H1 (cell line): ENCODE data around the gene CHAC1. TPM values are rescaled to one million over a fixed set of nuclear protein-coding genes. Genes with fewer than 3 reads are reported as not detected.

Source experiments
- CTCF ChIA-PET: fragments of 300-600 bp; sonication (Branson Sonifier 250); formaldehyde crosslinking; loops from one replicate; lab custom pipeline; 2021; ENCODE audit not compliant: partially characterized antibody; lab: Charles Lee
- POLR2A ChIA-PET: fragments of 300-600 bp; sonication (Branson Sonifier 250); formaldehyde crosslinking; loops from one replicate; lab custom pipeline; 2021; ENCODE audit warnings: inconsistent platforms; ENCODE audit not compliant: partially characterized antibody; lab: Charles Lee
- DNase-seq, 2 experiments: peaks; one replicate each; pipeline versions ENCODE4 v3.0.0 to v3.0.0-alpha.2; 2010 to 2022; ENCODE audit warnings: low spot score in 2 of 2, low read depth in 1 of 2, mixed read lengths in 1 of 2
- FAIRE-seq: peaks from 2 replicates; lab custom pipeline; 2011; peaks lifted over from hg19 to GRCh38; lab: Jason Lieb, UNC
- H2AFZ ChIP-seq: 2 replicates; pipeline ENCODE4 v1.8.1; 2012; ENCODE audit warnings: low read length, inconsistent platforms
- H2AK5ac ChIP-seq: 2 replicates; pipeline ENCODE4 v1.6.1; 2013; ENCODE audit warnings: low read depth, low read length
- H2BK120ac ChIP-seq: replicated peaks from 2 replicates; pipeline ENCODE3; 2013; ENCODE audit warnings: low read depth, low read length, inconsistent platforms
- H2BK12ac ChIP-seq: 2 replicates; pipeline ENCODE4 v1.6.1; 2013; ENCODE audit warnings: low read depth, low read length
- H2BK15ac ChIP-seq: 2 replicates; pipeline ENCODE4 v1.6.1; 2013; ENCODE audit warnings: low read length
- H2BK20ac ChIP-seq: 2 replicates; pipeline ENCODE4 v1.6.1; 2013; ENCODE audit warnings: low read length
- H2BK5ac ChIP-seq: 2 replicates; pipeline ENCODE4 v1.6.1; 2013; ENCODE audit warnings: low read depth, low read length
- H3K14ac ChIP-seq: 2 replicates; pipeline ENCODE4 v1.6.1; 2013; ENCODE audit warnings: inconsistent platforms; ENCODE audit not compliant: insufficient read length
- H3K18ac ChIP-seq: 2 replicates; pipeline ENCODE4 v1.6.1; 2013; ENCODE audit warnings: low read length; ENCODE audit errors: extremely low read depth
- H3K23ac ChIP-seq: 2 replicates; pipeline ENCODE4 v1.6.1; 2013; ENCODE audit warnings: inconsistent platforms; ENCODE audit not compliant: insufficient read length
- H3K23me2 ChIP-seq: 2 replicates; pipeline ENCODE4 v1.6.1; 2013; ENCODE audit warnings: low read depth, low read length
- H3K27ac ChIP-seq: 2 replicates; pipeline ENCODE4 v1.6.1; 2011; ENCODE audit warnings: low read depth, low read length, inconsistent platforms
- H3K27me3 ChIP-seq, 4 experiments: replicated peaks in 1 of 4; 1 replicate in 1 of 4; 2 replicates in 3 of 4; pipeline versions ENCODE4 v1.6.1 to v1.8.1; 2011 to 2013; ENCODE audit warnings: low read length in 3 of 4, mild to moderate bottlenecking in 3 of 4, inconsistent platforms in 2 of 4, mixed read lengths in 2 of 4, moderate library complexity in 1 of 4; ENCODE audit not compliant: control insufficient read depth in 3 of 4, insufficient read depth in 3 of 4; ENCODE audit errors: extremely low read depth in 1 of 4
- H3K36me3 ChIP-seq, 4 experiments: 2 replicates each; pipeline versions ENCODE4 v1.6.1 to v1.8.1; 2011 to 2013; ENCODE audit warnings: mild to moderate bottlenecking in 4 of 4, low read length in 3 of 4, moderate library complexity in 2 of 4, control low read depth in 1 of 4, inconsistent platforms in 1 of 4; ENCODE audit not compliant: insufficient read depth in 4 of 4, control insufficient read depth in 2 of 4
- H3K4ac ChIP-seq: replicated peaks from 2 replicates; pipeline ENCODE3; 2013; ENCODE audit warnings: low read length, low read depth, mixed read lengths, inconsistent platforms; ENCODE audit not compliant: insufficient read length
- H3K4me1 ChIP-seq, 4 experiments: replicated peaks in 1 of 4; 1 replicate in 1 of 4; 2 replicates in 3 of 4; pipeline versions ENCODE4 v1.6.1 to v1.8.1; 2011 to 2013; ENCODE audit warnings: low read length in 3 of 4, inconsistent platforms in 2 of 4, mixed read lengths in 1 of 4; ENCODE audit not compliant: insufficient read depth in 4 of 4, control insufficient read depth in 3 of 4
- H3K4me2 ChIP-seq, 2 experiments: 2 replicates each; pipeline versions ENCODE4 v1.6.1 to v1.8.1; 2011 to 2013; ENCODE audit warnings: low read depth in 2 of 2, low read length in 2 of 2, control low read depth in 1 of 2, inconsistent platforms in 1 of 2, mild to moderate bottlenecking in 1 of 2; ENCODE audit not compliant: insufficient read depth in 1 of 2
- H3K4me3 ChIP-seq, 4 experiments: fragments of 200-600, 300-600 bp in 1 of 4; sonication (generic), shearing (Covaris generic), sonication (Bioruptor Twin) in 1 of 4; 2 replicates each; pipeline versions ENCODE4 v1.5.1 to v1.8.1; 2011 to 2016; ENCODE audit warnings: low read length in 4 of 4, low read depth in 3 of 4, control low read depth in 2 of 4, inconsistent platforms in 2 of 4, mild to moderate bottlenecking in 2 of 4, mixed read lengths in 1 of 4, moderate library complexity in 1 of 4; ENCODE audit not compliant: insufficient read depth in 2 of 4; ENCODE audit errors: extremely low read depth in 1 of 4
- H3K56ac ChIP-seq: replicated peaks from 2 replicates; pipeline ENCODE3; 2013; ENCODE audit warnings: low read depth, mild to moderate bottlenecking, mixed read lengths, low read length, inconsistent platforms; ENCODE audit not compliant: insufficient read length
- H3K79me1 ChIP-seq: 2 replicates; pipeline ENCODE4 v1.6.1; 2013; ENCODE audit warnings: low read depth, low read length, control low read depth
- H3K79me2 ChIP-seq, 2 experiments: 2 replicates each; pipeline versions ENCODE4 v1.6.1 to v1.8.1; 2012 to 2013; ENCODE audit warnings: low read length in 2 of 2, mild to moderate bottlenecking in 2 of 2, inconsistent platforms in 1 of 2; ENCODE audit not compliant: insufficient read depth in 2 of 2, control insufficient read depth in 1 of 2
- H3K9ac ChIP-seq, 4 experiments: replicated peaks in 1 of 4; 1 replicate in 1 of 4; 2 replicates in 3 of 4; pipeline versions ENCODE4 v1.6.1 to v1.8.1; 2011 to 2013; ENCODE audit warnings: low read depth in 3 of 4, low read length in 3 of 4, control low read depth in 2 of 4, mild to moderate bottlenecking in 2 of 4, moderate library complexity in 2 of 4, inconsistent platforms in 1 of 4; ENCODE audit errors: extremely low read depth in 1 of 4
- H3K9me3 ChIP-seq, 2 experiments: 2 replicates each; pipeline versions ENCODE4 v1.6.1 to v1.8.1; 2012 to 2013; ENCODE audit warnings: mild to moderate bottlenecking in 2 of 2, moderate library complexity in 2 of 2, control low read depth in 1 of 2, inconsistent platforms in 1 of 2, low read depth in 1 of 2, low read length in 1 of 2, mixed read lengths in 1 of 2; ENCODE audit not compliant: insufficient read depth in 2 of 2
- H4K20me1 ChIP-seq, 2 experiments: replicated peaks in 1 of 2; 2 replicates each; pipeline versions ENCODE3 to v1.8.1; 2011 to 2013; ENCODE audit warnings: inconsistent platforms in 2 of 2, low read length in 2 of 2, mild to moderate bottlenecking in 1 of 2; ENCODE audit not compliant: insufficient read depth in 2 of 2, control insufficient read depth in 1 of 2
- H4K5ac ChIP-seq: 2 replicates; pipeline ENCODE4 v1.6.1; 2013; ENCODE audit warnings: low read length, low read depth, mixed read lengths, inconsistent platforms; ENCODE audit not compliant: insufficient read length
- H4K8ac ChIP-seq: 2 replicates; pipeline ENCODE4 v1.8.0; 2013; ENCODE audit warnings: mild to moderate bottlenecking, moderate library complexity, low read length, inconsistent platforms; ENCODE audit not compliant: insufficient read depth; ENCODE audit errors: extremely low read depth
- H4K91ac ChIP-seq: replicated peaks from 2 replicates; pipeline ENCODE3; 2013; ENCODE audit warnings: low read length, mixed read lengths, inconsistent platforms; ENCODE audit not compliant: insufficient read length
- BACH1 ChIP-seq: IDR thresholded peaks from 2 replicates; pipeline ENCODE4 v1.6.1; 2012; ENCODE audit warnings: low read length, improper control_type of control experiment
- CTBP2 ChIP-seq: IDR thresholded peaks from 2 replicates; pipeline ENCODE4 v1.7.0; 2011; ENCODE audit warnings: borderline replicate concordance, mild to moderate bottlenecking, moderate library complexity, mixed read lengths, low read length; ENCODE audit not compliant: insufficient read depth, insufficient read length
- FOSL1 ChIP-seq: IDR thresholded peaks from 2 replicates; pipeline ENCODE4 v1.6.1; 2011; ENCODE audit warnings: mild to moderate bottlenecking, low read depth, low read length, moderate library complexity; ENCODE audit not compliant: insufficient read depth
- HDAC2 ChIP-seq, 2 experiments: fragments of 300-600 bp in 1 of 2; sonication (generic) in 1 of 2; IDR thresholded peaks; 2 replicates each; pipeline ENCODE4 v1.6.1; 2011 to 2012; ENCODE audit warnings: low read depth in 2 of 2, low read length in 2 of 2, mild to moderate bottlenecking in 2 of 2, moderate library complexity in 2 of 2, borderline replicate concordance in 1 of 2, inconsistent platforms in 1 of 2
- KDM4A ChIP-seq: IDR thresholded peaks from one replicate; pipeline ENCODE4 v1.7.1; 2012; ENCODE audit warnings: low read depth, mild to moderate bottlenecking, moderate library complexity, low read length, inconsistent platforms; ENCODE audit not compliant: severe bottlenecking
- MAX ChIP-seq: IDR thresholded peaks from 2 replicates; pipeline ENCODE4 v1.6.1; 2012; ENCODE audit warnings: inconsistent platforms
- RAD21 ChIP-seq, 2 experiments: IDR thresholded peaks in 1 of 2; conservative IDR thresholded peaks in 1 of 2; 2 replicates each; pipeline ENCODE4 v1.6.1; 2011; ENCODE audit warnings: low read depth in 2 of 2, low read length in 2 of 2, improper control_type of control experiment in 1 of 2, inconsistent platforms in 1 of 2, mild to moderate bottlenecking in 1 of 2, moderate library complexity in 1 of 2
- RXRA ChIP-seq: IDR thresholded peaks from 2 replicates; pipeline ENCODE4 v1.6.1; 2011; ENCODE audit warnings: low read depth, mild to moderate bottlenecking, low read length, moderate library complexity; ENCODE audit not compliant: insufficient read depth
- SP1 ChIP-seq: IDR thresholded peaks from 2 replicates; pipeline ENCODE4 v1.6.1; 2011; ENCODE audit warnings: low read depth, low read length
- WGBS, 2 experiments: shearing (Covaris generic) in 1 of 2; methylation state at CpG; one replicate each; pipeline versions ENCODE4 v1.1.6 to v1.1.7; 2013 to 2015; ENCODE audit warnings: low lambda C conversion rate in 2 of 2, mixed read lengths in 2 of 2, inconsistent platforms in 1 of 2, low coverage in 1 of 2, missing lambda C conversion rate in 1 of 2; ENCODE audit not compliant: insufficient replicate concordance in 2 of 2, insufficient coverage in 1 of 2, insufficient read length in 1 of 2; ENCODE audit errors: extremely low coverage in 1 of 2, missing lambda C conversion rate in 1 of 2; 5-methylcytosine and 5-hydroxymethylcytosine counted together
- polyA plus RNA-seq, 7 experiments: library from polyadenylated mRNA; depleted of rRNA in 3 of 7; stranded (reverse) in 5 of 7; unstranded in 2 of 7; fragments of >200 nt in 5 of 7; fragments of 200-250 nt in 2 of 7; gene quantifications; 1 replicate in 5 of 7; 2 replicates in 1 of 7; 4 replicates in 1 of 7; pipeline versions ENCODE4 v1.2.1 to v1.2.3, GENCODE V29; 2011 to 2013; ENCODE audit warnings: missing spikeins in 2 of 7, mixed read lengths in 2 of 7
- total RNA-seq: library from RNA; stranded (reverse); fragmentation: NEBNext Ultra II Directional; extraction: Animal tissue kit (Norgen Biotek cat#: 25700); gene quantifications from 2 replicates; pipeline ENCODE4 v1.2.1, GENCODE V29; 2021

The CHAC1 gene
- total and polyA plus RNA-seq, 2 of the 8 experiments (the other 6 are each of a cell fraction or from before 2014, with no cell fraction given) = 34.3 to 159 TPM

GRCh38 chr15:40960925-40961324, 7.7 kb downstream of the CHAC1 start:
- CTCF ChIA-PET = interaction anchor here (1.0 to 5.7 kb wide), 2 partner anchors 20 to 113 kb away, joined by 3 to 52 read pairs; no protein-coding TSS in a partner anchor
- FAIRE-seq = no peak

More at GRCh38 chr15:40960925-40961324, 7.7 kb downstream of the CHAC1 start:
- Histone ChIP-seq H2BK120ac (no peak overlapping the region), H3K18ac (no peak overlapping the region; the same call in 1 of the 2 replicates), H3K27ac (no peak overlapping the region), H3K36me3 (peaks cover 0 to 14% (median 3%) of the 10 kb centered on the region in 4 experiments; a peak in 5 of 8 replicates), H3K79me2 (peaks cover 0 to 8% of the 10 kb centered on the region in 2 experiments; a peak in 1 of 4 replicates), H3K4me3 (no peak overlapping the region), H2BK15ac (no peak overlapping the region), H3K27me3 (no peaks in the 10 kb centered on the region), H2BK5ac (peak overlapping the region; percentile 52; the same call in 1 of the 2 replicates), H2AK5ac (no peak overlapping the region), H2BK12ac (no peak overlapping the region), H3K9ac (no peak overlapping the region), H4K20me1 (peaks cover 0 to 6% of the 10 kb centered on the region in 2 experiments), H2BK20ac (no peak overlapping the region), H3K4me1 (no peaks in the 10 kb centered on the region; a peak in 5 of 7 replicates), H3K14ac (no peak overlapping the region), H4K91ac (no peak overlapping the region), H4K8ac (no peak overlapping the region), H3K23me2 (no peaks in the 10 kb centered on the region), H3K4me2 (no peak overlapping the region), H4K5ac (no peak overlapping the region), H3K23ac (no peak overlapping the region), H3K4ac (no peak overlapping the region), H3K79me1 (no peaks in the 10 kb centered on the region), H2AFZ (no peak overlapping the region), H3K56ac (no peak overlapping the region), H3K9me3 (no peaks in the 10 kb centered on the region)
- no peak for DNase-seq
- POLR2A ChIA-PET = interaction anchor here (1.0 to 28.7 kb wide), 6 partner anchors 9 to 93 kb away, joined by 3 to 1505 read pairs (median 6); partner anchors contain the start of genes CHAC1 and DLL4
- TF ChIP-seq CTBP2 = no peak
- no peak for TF ChIP-seq KDM4A
- no peak for TF ChIP-seq RXRA
- no peak for TF ChIP-seq RAD21 (IDR thresholded peaks at IDR 0.05 in 1 of 2, conservative IDR thresholded peaks at IDR 0.05 in 1 of 2; ENCODE audit: low read depth in 2 of 2, low read length in 2 of 2)
- no peak for TF ChIP-seq BACH1
- no peak for TF ChIP-seq SP1
- TF ChIP-seq MAX = no peak
- no peak for TF ChIP-seq HDAC2 (IDR thresholded peaks at IDR 0.05; ENCODE audit: borderline replicate concordance in 1 of 2, low read depth in 2 of 2, low read length in 2 of 2)
- no peak for TF ChIP-seq FOSL1
- 91% methylated on average over 7 of the region's 11 CpGs; no CpG with 5 or more reads in 1 of the 2 experiments for WGBS, 2 experiments
